ENCODE data around the gene PPP1CC. TPM values are rescaled to one million over a fixed set of nuclear protein-coding genes. Genes with fewer than 3 reads are reported as not detected.

The PPP1CC gene
- total RNA-seq, 2 donors from 2014 or later = 40.2 to 83.0 TPM

DNA sequence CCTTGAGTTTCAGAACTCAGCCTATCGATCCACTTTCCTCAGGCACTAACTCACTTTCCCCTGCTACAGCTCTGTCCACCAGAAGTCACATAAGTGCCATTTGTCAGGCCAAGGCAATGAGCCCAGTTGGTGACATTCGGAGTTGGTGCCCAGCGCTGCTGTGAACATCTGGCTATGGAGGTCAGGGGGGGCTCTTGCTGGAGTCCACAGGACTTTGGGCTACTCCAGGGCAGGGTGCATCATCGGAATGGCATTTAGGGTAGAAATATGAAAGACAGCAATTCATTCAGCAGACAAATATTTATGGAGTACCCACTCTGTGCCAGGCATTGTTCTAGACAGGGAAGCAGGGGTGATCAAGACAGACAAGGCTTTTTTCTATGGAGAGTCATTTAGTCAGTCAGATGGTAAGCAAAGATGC is 1.5 kb upstream of the PPP1CC start:
- no peak for TF ChIP-seq POLR2A (IDR thresholded peaks at IDR 0.05)
- TF ChIP-seq, protein P1, sequence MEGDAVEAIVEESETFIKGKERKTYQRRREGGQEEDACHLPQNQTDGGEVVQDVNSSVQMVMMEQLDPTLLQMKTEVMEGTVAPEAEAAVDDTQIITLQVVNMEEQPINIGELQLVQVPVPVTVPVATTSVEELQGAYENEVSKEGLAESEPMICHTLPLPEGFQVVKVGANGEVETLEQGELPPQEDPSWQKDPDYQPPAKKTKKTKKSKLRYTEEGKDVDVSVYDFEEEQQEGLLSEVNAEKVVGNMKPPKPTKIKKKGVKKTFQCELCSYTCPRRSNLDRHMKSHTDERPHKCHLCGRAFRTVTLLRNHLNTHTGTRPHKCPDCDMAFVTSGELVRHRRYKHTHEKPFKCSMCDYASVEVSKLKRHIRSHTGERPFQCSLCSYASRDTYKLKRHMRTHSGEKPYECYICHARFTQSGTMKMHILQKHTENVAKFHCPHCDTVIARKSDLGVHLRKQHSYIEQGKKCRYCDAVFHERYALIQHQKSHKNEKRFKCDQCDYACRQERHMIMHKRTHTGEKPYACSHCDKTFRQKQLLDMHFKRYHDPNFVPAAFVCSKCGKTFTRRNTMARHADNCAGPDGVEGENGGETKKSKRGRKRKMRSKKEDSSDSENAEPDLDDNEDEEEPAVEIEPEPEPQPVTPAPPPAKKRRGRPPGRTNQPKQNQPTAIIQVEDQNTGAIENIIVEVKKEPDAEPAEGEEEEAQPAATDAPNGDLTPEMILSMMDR (IDR thresholded peaks at IDR 0.05) = no peak
- Histone ChIP-seq H3K27ac (peak overlapping the region; percentile 8 to 92 (median 72)), H3K36me3 (replicated peaks in 1 of 2; ENCODE audit: insufficient read depth in 1 of 2, low read depth in 2 of 2) (no peaks in the 10 kb centered on the region), H3K4me1 (peaks cover 26% of the 10 kb centered on the region), H3K4me3 (no peak overlapping the region), H3K27me3 (no peaks in the 10 kb centered on the region), H3K9me3 (no peaks in the 10 kb centered on the region)
- 18 to 44% methylated on average over 4 of the region's 4 CpGs for WGBS, 2 donors
- ATAC-seq = peak; percentile 19
- DNase-seq = peak; percentile 41 to 53 (median 48)
- intact Hi-C loops (cut with DNase I) = no loop called here

DNA sequence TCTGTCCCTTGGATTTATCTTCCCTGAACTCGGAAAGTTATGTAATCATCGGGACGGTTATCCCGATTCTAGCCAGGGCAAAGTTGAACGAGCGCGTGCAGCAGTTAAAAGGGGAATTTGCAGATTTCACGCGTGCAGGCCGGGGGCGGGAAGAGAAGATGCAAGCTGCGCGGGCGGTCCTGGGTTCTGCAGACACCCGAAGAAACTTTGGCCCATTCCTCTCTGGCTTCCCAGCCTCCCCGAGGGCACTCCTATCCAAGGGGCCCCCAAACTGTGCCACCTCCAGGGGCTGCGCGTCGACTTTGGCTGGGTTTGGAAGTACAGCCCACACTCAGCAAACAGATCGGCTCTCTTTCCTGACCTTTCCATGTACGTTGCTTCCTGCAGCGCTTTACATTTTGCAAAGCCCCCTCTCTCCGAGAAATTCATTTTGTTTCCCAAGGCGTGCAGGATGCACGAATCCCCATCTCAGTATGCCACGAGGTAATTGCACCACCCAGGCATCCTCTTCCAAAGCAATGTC is 941 bp upstream of the PPP1CC start:
- TF ChIP-seq POLR2A (IDR thresholded peaks at IDR 0.05) = no peak
- TF ChIP-seq, protein P1 (IDR thresholded peaks at IDR 0.05) = no peak
- no peaks in the 10 kb centered on the region for H3K36me3 ChIP-seq (replicated peaks in 1 of 2; ENCODE audit: insufficient read depth in 1 of 2, low read depth in 2 of 2)
- H3K27me3 ChIP-seq = no peaks in the 10 kb centered on the region
- no peaks in the 10 kb centered on the region for H3K9me3 ChIP-seq
- peak overlapping the region in 1 of 2 donors; percentile 92 for H3K4me3 ChIP-seq
- DNase-seq (peak in 3 of 4 donors; percentile 33 to 45 (median 41)), ATAC-seq (no peak)
- intact Hi-C loops (cut with DNase I) = no loop called here
- H3K4me1 ChIP-seq = peaks cover 31% of the 10 kb centered on the region
- WGBS, 2 donors = 18 to 21% methylated on average over 22 to 26 of the region's 26 CpGs
- H3K27ac ChIP-seq = peak overlapping the region in 3 of 4 donors; percentile 53 to 92 (median 91)

GRCh38 chr12:110742096-110742717 is 484 bp downstream of the PPP1CC start:
- DNase-seq = peak in 1 of 4 donors; percentile 33
- peak overlapping the region; percentile 87 to 92 for H3K4me3 ChIP-seq

DNA sequence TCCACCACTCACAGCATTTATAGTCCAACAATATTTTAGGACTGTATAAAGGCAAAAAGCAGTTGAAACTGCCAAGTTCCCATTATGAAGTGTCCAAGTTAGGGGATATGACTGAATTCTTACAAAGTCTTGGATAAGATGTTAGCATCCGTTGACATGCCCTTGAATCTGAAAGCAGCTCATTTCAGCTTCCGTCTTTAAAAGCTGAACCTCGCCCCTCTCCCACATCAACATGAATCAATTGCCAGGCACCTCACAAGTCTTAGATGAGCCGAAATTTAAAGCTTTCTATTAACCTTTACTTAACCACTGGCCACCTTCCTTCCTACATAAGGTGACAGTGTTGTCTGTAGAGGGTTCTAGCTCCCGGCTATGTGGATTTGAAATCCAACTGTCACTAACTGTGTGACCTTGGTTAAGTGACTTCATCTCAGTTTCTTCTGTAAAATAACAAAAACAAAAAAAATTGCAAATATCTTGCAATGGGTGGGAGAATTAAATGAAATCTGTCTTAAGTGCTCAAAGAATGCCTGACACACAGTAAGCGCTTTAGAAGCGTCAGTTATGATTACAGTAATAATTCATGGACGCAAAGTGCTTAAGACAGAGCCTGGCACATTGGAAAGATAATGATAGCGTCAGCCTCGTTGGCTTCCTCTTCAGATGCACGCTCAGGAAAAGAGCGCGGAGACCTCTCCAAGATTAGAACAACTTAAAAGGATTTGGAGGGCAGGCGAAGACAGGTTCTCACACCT is 1.2 kb downstream of the PPP1CC start:
- TF ChIP-seq POLR2A (IDR thresholded peaks at IDR 0.05) = no peak
- TF ChIP-seq, protein P1 (IDR thresholded peaks at IDR 0.05) = no peak
- H3K4me1 ChIP-seq = peaks cover 41% of the 10 kb centered on the region
- 0 to 2% methylated on average over 14 of the region's 14 CpGs for WGBS, 2 donors
- no peak for DNase-seq
- peak overlapping the region in 3 of 4 donors; percentile 87 to 92 (median 91) for H3K27ac ChIP-seq
- H3K4me3 ChIP-seq = peak overlapping the region; percentile 87 to 92
- H3K36me3 ChIP-seq (replicated peaks in 1 of 2; ENCODE audit: insufficient read depth in 1 of 2, low read depth in 2 of 2) = no peaks in the 10 kb centered on the region
- intact Hi-C loops (cut with DNase I) = no loop called here
- no peaks in the 10 kb centered on the region for H3K27me3 ChIP-seq
- no peaks in the 10 kb centered on the region for H3K9me3 ChIP-seq
- no peak for ATAC-seq

More at GRCh38 chr12:110742096-110742717, 484 bp downstream of the PPP1CC start:
- Histone ChIP-seq H3K36me3 (replicated peaks in 1 of 2; ENCODE audit: insufficient read depth in 1 of 2, low read depth in 2 of 2) (no peaks in the 10 kb centered on the region), H3K27me3 (no peaks in the 10 kb centered on the region), H3K9me3 (no peaks in the 10 kb centered on the region), H3K27ac (peak overlapping the region; percentile 79 to 92 (median 89)), H3K4me1 (peaks cover 41% of the 10 kb centered on the region)
- peak; percentile 24 for ATAC-seq
- TF ChIP-seq, protein P1 (IDR thresholded peaks at IDR 0.05) = no peak
- TF ChIP-seq POLR2A (IDR thresholded peaks at IDR 0.05) = no peak
- 0 to 2% methylated on average over 11 to 43 of the region's 44 CpGs for WGBS, 2 donors
- intact Hi-C loops (cut with DNase I) = no loop called here

All from body of pancreas (tissue), 4 donors.